GM12878 (cell line): ENCODE data around the gene NF1.

Source experiments
- CREM ChIP-seq: IDR thresholded peaks from 2 replicates; pipeline ENCODE4 v1.6.1; 2014; ENCODE audit warnings: antibody characterized with exemption, low read depth
- CTCF ChIP-seq, 3 experiments: IDR thresholded peaks in 2 of 3; conservative IDR thresholded peaks in 1 of 3; 2 replicates each; pipeline ENCODE4 v1.5.1; 2011; ENCODE audit warnings: low read depth in 3 of 3, low read length in 3 of 3, mild to moderate bottlenecking in 3 of 3, control low read depth in 2 of 3, moderate library complexity in 2 of 3, inconsistent platforms in 1 of 3, mixed read lengths in 1 of 3; ENCODE audit not compliant: control insufficient read depth in 2 of 3, insufficient read depth in 1 of 3; ENCODE audit errors: extremely low read depth in 1 of 3
- HDAC6 ChIP-seq: fragments of 200-600 bp; sonication (generic); IDR thresholded peaks from one replicate; pipeline ENCODE4 v1.8.0; 2017; ENCODE audit warnings: antibody characterized with exemption; ENCODE audit not compliant: unreplicated experiment
- MYC ChIP-seq: IDR thresholded peaks from 2 replicates; pipeline ENCODE4 v1.6.1; 2011; ENCODE audit warnings: mild to moderate bottlenecking, low read length, moderate library complexity, inconsistent platforms; ENCODE audit not compliant: insufficient read depth, insufficient replicate concordance, insufficient read length, severe bottlenecking
- NFXL1 ChIP-seq: fragments of 450-650 bp; IDR thresholded peaks from 2 replicates; pipeline ENCODE4 v1.6.1; 2017; ENCODE audit warnings: antibody characterized with exemption, mild to moderate bottlenecking, borderline replicate concordance
- POLR2A ChIP-seq: IDR thresholded peaks from 2 replicates; pipeline ENCODE4 v1.6.1; 2011; ENCODE audit warnings: low read depth, mild to moderate bottlenecking, low read length

- no peak for TF ChIP-seq CREM
- TF ChIP-seq NFXL1: no peak
- no peak for TF ChIP-seq MYC
- TF ChIP-seq POLR2A: no peak
- TF ChIP-seq CTCF (IDR thresholded peaks at IDR 0.05 in 2 of 3, conservative IDR thresholded peaks at IDR 0.05 in 1 of 3; ENCODE audit: control insufficient read depth in 2 of 3, extremely low read depth in 1 of 3, insufficient read depth in 1 of 3, low read depth in 3 of 3, low read length in 3 of 3): no peak
- TF ChIP-seq HDAC6: no peak
Measured at GRCh38 chr17:31105991-31106390, 11.2 kb downstream of the NF1 start.
